C4-2B (cell line): ENCODE data around the gene DGKG.

Experiments used
- H3K27ac ChIP-seq: fragments of 450-650 bp; 2 replicates; pipeline ENCODE4 v1.5.1; 2017
- CTCF ChIP-seq: fragments of 450-650 bp; conservative IDR thresholded peaks from 2 replicates; pipeline ENCODE4 v1.5.1; 2017; ENCODE audit warnings: mild to moderate bottlenecking
- ZFX ChIP-seq: fragments of 450-650 bp; IDR thresholded peaks from 2 replicates; pipeline ENCODE4 v1.6.1; 2017

The DGKG gene

GRCh38 chr3:186239321-186239720, 122.7 kb downstream of the DGKG start:
- H3K27ac ChIP-seq, result no peak overlapping the region

GRCh38 chr3:186237915-186238314, 124.1 kb downstream of the DGKG start:
- TF ChIP-seq CTCF (no peak), ZFX (no peak)
- H3K27ac ChIP-seq, result no peak overlapping the region

More at GRCh38 chr3:186239321-186239720, 122.7 kb downstream of the DGKG start:
- TF ChIP-seq ZFX (no peak), CTCF (peak; percentile 24)

- H3K27ac ChIP-seq, result no peak overlapping the region
- TF ChIP-seq ZFX, result no peak
- no peak for TF ChIP-seq CTCF
These were observed 125.5 kb downstream of the DGKG start for GRCh38 chr3:186236357-186237020.

DNA sequence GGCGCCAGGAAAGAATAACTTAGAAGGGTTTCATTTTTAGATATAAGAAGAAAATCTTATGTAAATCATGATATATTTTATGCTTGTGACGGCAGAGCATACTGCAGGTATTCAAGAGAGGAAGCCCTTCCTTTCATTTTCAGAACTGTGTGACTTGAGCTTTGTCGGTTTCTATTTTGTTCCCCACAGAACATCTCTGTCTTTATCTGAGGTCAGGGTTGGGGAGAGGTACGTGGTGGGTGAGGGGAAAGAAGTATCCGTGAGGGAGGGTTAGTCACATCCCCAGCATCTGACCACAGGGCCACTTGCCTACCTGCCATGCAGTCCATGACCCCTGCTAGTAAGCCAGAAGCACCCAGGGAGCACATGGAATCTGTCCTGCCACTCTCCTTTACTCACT, 126.5 kb downstream of the DGKG start:
- TF ChIP-seq ZFX (no peak), CTCF (no peak)
- H3K27ac ChIP-seq, result no peak overlapping the region

DNA sequence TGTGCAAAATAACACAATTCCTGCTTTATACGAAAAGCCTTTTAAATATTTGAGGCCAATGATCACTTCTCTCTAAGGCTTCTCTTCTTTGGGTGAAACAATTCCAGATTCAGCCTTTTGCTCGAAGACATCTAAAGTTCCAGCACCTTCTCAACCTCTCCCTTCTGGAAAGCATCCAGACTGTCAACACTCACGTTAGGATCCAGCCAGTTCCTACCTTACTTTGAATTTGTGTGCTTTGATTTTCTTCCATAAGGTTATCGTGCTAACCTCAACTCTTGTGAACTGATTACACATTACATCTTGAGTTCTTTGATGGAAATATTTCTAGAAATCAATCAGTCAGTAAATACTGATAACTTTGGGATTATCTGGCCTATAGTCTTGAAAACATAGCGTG, 127.9 kb downstream of the DGKG start:
- TF ChIP-seq ZFX, result no peak
- no peak for TF ChIP-seq CTCF
- no peak overlapping the region for H3K27ac ChIP-seq

DNA sequence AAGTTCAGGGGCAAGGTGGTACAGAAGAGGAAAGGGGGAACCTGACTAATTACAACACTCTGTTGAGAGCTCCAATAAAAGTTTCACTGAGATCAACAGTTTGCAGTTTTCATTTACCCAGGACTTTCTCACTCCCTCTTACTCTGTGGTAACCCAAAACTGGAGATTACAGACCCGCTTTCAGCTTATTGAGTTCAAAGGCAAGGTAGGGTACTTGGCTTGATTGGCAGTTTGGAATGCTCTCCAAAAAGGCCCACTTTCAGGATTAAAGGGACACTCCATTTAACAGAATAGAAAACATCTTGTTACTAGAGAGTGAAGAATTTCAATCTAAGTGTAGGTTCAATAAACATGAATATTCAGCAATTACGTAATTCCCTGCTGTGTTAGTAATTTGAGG, 135.6 kb downstream of the DGKG start:
- H3K27ac ChIP-seq, result no peak overlapping the region
- no peak for TF ChIP-seq CTCF
- TF ChIP-seq ZFX, result no peak

- H3K27ac ChIP-seq, result no peak overlapping the region
- no peak for TF ChIP-seq ZFX
- TF ChIP-seq CTCF, result no peak
These were observed 136.4 kb downstream of the DGKG start for GRCh38 chr3:186225603-186226002.
